Common myeloid progenitor, CD34-positive (primary cell): ENCODE data around the gene SUPT20HL2. TPM values are rescaled to one million over a fixed set of nuclear protein-coding genes. Genes with fewer than 3 reads are reported as not detected.
A peak's percentile ranks its signal among the peaks of the same experiment; 100 is the strongest.
"Not testable (repeated sequence)": the region's sequence is repeated elsewhere in the genome, so short reads cannot be mapped to it uniquely, and the experiment has no call there.

Experiments used
- CTCF ChIA-PET: fragments of 350-600 bp; sonication (Branson Sonifier 250); formaldehyde crosslinking; loops from one replicate; lab custom pipeline; 2021; ENCODE audit warnings: antibody characterized with exemption; lab: Charles Lee
- POLR2A ChIA-PET: fragments of 350-600 bp; sonication (Branson Sonifier 250); formaldehyde crosslinking; loops from one replicate; lab custom pipeline; 2021; ENCODE audit warnings: antibody characterized with exemption; lab: Charles Lee
- DNase-seq, 3 donors: peaks; one replicate each; pipeline versions ENCODE4 v3.0.0 to v3.0.0-alpha.2; 2013
- H3K27ac ChIP-seq, 2 experiments: 1 replicate in 1 of 2; 2 replicates in 1 of 2; pipeline ENCODE4 v1.7.0; 2013; ENCODE audit warnings: inconsistent platforms in 2 of 2, low read length in 2 of 2, mild to moderate bottlenecking in 2 of 2, low read depth in 1 of 2, moderate library complexity in 1 of 2; ENCODE audit not compliant: severe bottlenecking in 2 of 2, insufficient read depth in 1 of 2, poor library complexity in 1 of 2
- H3K27me3 ChIP-seq, 5 experiments: replicated peaks in 2 of 5; 1 replicate in 3 of 5; 2 replicates in 2 of 5; pipeline versions ENCODE4 v1.6.1 to v1.7.0; 2013; ENCODE audit warnings: low read length in 4 of 5, mild to moderate bottlenecking in 2 of 5, moderate library complexity in 2 of 5, inconsistent platforms in 1 of 5; ENCODE audit not compliant: insufficient read depth in 5 of 5, control insufficient read depth in 4 of 5
- H3K36me3 ChIP-seq, 4 experiments: 1 replicate in 2 of 4; 2 replicates in 2 of 4; pipeline versions ENCODE4 v1.6.1 to v1.7.0; 2013; ENCODE audit warnings: low read length in 3 of 4, control low read depth in 1 of 4, mild to moderate bottlenecking in 1 of 4; ENCODE audit not compliant: control insufficient read depth in 4 of 4, insufficient read depth in 4 of 4
- H3K4me1 ChIP-seq, 4 experiments: 1 replicate in 3 of 4; 2 replicates in 1 of 4; pipeline versions ENCODE4 v1.6.1 to v1.7.1; 2013; ENCODE audit warnings: low read length in 3 of 4, mild to moderate bottlenecking in 3 of 4, control low read depth in 1 of 4, inconsistent platforms in 1 of 4, moderate library complexity in 1 of 4; ENCODE audit not compliant: control insufficient read depth in 4 of 4, insufficient read depth in 4 of 4; ENCODE audit errors: control extremely low read depth in 1 of 4
- H3K4me3 ChIP-seq, 7 experiments: 1 replicate in 4 of 7; 2 replicates in 3 of 7; pipeline versions ENCODE4 v1.5.1 to v1.7.0; 2013; ENCODE audit warnings: mild to moderate bottlenecking in 7 of 7, low read length in 6 of 7, moderate library complexity in 6 of 7, inconsistent platforms in 2 of 7, low read depth in 2 of 7, control low read depth in 1 of 7; ENCODE audit not compliant: insufficient read depth in 4 of 7, control insufficient read depth in 1 of 7; ENCODE audit errors: extremely low read depth in 1 of 7
- H3K9me3 ChIP-seq, 5 experiments: 1 replicate in 4 of 5; 2 replicates in 1 of 5; pipeline versions ENCODE4 v1.6.1 to v1.7.1; 2013; ENCODE audit warnings: low read length in 4 of 5, mild to moderate bottlenecking in 2 of 5, inconsistent platforms in 1 of 5, low read depth in 1 of 5, moderate library complexity in 1 of 5; ENCODE audit not compliant: control insufficient read depth in 4 of 5, insufficient read depth in 2 of 5; ENCODE audit errors: control extremely low read depth in 1 of 5
- WGBS: methylation state at CpG from one replicate; pipeline ENCODE4 v1.1.5; 2013; ENCODE audit not compliant: insufficient coverage; 5-methylcytosine and 5-hydroxymethylcytosine counted together
- polyA plus RNA-seq: library from polyadenylated mRNA; unstranded; fragments of 120-200 nt; gene quantifications from one replicate; pipeline ENCODE4 v1.2.1, GENCODE V29; 2013

SUPT20HL2 gene
- polyA plus RNA-seq = not detected

DNA sequence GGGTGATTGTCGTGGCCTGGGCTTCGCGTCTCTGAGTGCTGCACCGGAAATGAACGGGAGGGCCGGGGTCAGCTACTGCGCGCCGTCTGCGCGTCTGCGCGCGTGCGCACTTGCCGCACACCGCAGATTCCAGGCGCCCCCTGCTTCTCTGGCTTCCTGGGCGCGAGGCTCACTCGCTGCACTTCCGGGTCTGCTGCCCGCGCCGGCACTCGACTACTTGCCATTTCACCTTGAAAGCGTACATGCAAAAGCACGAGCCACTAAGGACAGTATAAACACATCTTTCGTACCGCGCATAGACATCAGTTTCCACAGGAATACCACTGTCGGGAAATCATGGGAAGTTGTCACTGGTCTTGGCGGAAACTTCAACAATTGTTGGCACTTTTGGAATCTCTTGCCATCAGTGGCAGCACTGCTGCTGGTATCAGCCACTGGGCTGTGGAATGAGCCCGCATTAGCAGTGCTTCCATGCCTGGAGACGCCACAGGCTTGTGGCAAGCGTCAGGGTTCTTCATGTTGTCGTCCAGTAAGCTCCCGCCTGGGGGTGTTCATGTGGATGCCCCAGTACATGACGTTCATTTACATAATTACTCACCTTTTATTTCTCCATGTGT, at the start of gene SUPT20HL2:
Gene SUPT20HL2, minus strand, starts transcription at position 51 of the 617 bp plus-strand sequence. CDS start 754 bp downstream, outside the sequence.
- Histone ChIP-seq H3K36me3 (no peaks in the 10 kb centered on the region), H3K4me1 (peaks cover 0 to 4% (median 0%) of the 10 kb centered on the region in 4 experiments), H3K9me3 (no peaks in the 10 kb centered on the region), H3K4me3 (no peak within 1 kb of the TSS), H3K27ac (no peak within 1 kb of the TSS), H3K27me3 (peaks cover 0 to 21% (median 0%) of the 10 kb centered on the region in 5 experiments)
- POLR2A ChIA-PET = no interaction called here
- WGBS = 86% methylated on average over 35 of the region's 39 CpGs
- CTCF ChIA-PET = interaction anchor here (1.3 kb wide), 1 partner anchor 210 kb away, joined by 3 read pairs; no protein-coding TSS in a partner anchor
- no peak for DNase-seq

DNA sequence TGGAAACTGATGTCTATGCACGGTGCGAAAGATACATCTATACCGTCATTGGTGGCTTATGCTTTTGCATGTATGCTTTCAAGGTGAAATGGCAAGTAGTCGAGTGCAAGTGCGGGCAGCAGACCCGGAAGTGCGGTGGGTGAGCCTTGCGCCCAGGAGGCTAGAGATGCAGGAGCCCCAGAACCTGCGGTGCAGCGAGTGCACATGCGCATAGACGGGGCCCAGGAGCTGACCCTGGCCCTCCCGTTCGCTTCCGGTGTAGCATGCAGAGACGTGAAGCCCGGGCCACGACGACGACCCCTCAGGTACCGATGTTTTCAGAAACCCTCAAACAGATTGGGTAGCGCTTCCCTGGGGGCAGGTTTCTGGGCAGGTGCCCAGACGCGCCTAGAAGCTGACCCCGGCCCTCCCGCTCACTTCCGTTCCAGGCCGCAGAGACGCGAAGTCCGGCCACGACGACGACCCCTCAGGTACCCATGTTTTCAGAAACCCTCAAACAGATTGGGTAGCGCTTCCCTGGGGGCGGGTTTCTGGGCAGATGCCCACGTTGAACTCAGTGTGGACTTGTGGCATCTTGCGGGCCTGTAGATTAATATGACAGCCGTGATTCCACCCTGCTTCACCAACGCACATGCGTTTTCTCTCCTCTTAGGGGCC, 48.3 kb upstream of the SUPT20HL2 start:
- H3K36me3 ChIP-seq, DNase-seq, POLR2A ChIA-PET, CTCF ChIA-PET, H3K27me3 ChIP-seq, H3K9me3 ChIP-seq, H3K4me3 ChIP-seq, H3K27ac ChIP-seq, H3K4me1 ChIP-seq: not testable (repeated sequence)
- 93% methylated on average over 16 of the region's 41 CpGs for WGBS

DNA sequence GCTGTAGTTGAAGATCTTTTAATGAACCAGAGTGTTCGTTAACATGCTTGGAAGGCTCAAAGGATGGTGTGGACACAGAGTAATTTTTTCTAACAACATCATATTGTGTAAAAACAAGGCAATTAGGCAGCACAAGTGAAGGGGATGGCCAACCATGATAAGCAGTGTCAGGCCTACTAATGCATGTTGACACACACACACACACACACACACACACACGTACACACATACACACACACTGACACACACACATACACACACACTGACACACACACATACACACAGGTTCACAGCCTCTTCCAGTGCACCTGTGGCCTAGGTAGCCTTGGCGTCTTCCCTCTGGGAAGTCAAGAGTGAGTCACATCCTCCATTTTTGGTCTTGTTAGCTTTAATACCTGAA, 46.4 kb upstream of the SUPT20HL2 start, which contains the start of gene SUPT20HL1:
Gene SUPT20HL1, plus strand, starts transcription at position 368 of the 400 bp plus-strand sequence. CDS start 2,122 bp downstream, outside the sequence.
- CTCF ChIA-PET = no interaction called here

DNA sequence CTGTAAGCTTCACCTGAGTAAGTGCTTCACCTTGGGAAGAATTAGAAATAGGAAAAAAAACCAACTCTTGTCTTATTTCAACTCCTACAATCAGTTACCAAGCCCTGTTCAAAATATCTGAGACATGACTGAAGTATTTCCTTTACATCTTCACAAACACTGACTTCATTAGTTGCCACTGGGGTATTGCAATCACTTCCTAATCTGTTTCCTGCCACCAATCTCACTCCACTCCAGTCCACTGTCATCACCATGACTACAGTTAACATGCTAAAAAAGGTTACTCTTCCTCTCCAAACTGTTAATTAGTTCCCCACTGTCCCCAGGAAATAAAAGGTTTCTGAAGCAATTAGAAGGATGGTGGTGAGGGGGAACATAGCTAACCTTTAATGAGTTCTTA, 43.2 kb upstream of the SUPT20HL2 start:
- CTCF ChIA-PET = interaction anchor here (2.2 kb wide), 1 partner anchor 14 kb away, joined by 6 read pairs; no protein-coding TSS in a partner anchor

More for the DNA sequence above, 46.4 kb upstream of the SUPT20HL2 start, which contains the start of gene SUPT20HL1:
- Histone ChIP-seq H3K4me1 (peaks cover 0 to 3% (median 0%) of the 10 kb centered on the region in 4 experiments), H3K27me3 (peaks cover 0 to 5% (median 0%) of the 10 kb centered on the region in 5 experiments), H3K4me3 (no peak within 1 kb of the TSS), H3K9me3 (peaks cover 0 to 2% (median 0%) of the 10 kb centered on the region in 5 experiments), H3K36me3 (no peaks in the 10 kb centered on the region), H3K27ac (no peak within 1 kb of the TSS)
- WGBS = 100% methylated on average over 1 of the region's 3 CpGs
- POLR2A ChIA-PET = no interaction called here
- DNase-seq = no peak

DNA sequence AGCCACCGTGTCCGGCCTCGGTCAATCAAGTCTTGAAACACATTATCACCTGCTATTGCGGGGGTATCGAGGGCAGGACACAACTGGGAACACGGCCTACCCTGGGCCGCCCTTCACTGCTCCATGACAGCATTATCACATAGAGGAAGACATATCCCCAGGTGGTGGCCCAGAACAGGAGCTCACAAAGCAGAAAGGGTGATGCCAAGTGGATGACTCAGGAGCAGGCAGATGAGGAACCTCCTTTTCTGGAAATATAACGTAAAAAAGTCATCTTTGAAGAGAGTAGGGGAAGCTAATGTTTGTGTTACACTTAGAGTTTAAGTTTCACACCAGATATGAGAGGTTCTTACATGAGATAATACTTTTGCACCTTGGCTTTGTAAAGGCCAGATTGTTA, 41.2 kb upstream of the SUPT20HL2 start:
- POLR2A ChIA-PET = no interaction called here

More for the DNA sequence above, 43.2 kb upstream of the SUPT20HL2 start:
- no peak overlapping the region for H3K4me3 ChIP-seq
- H3K27ac ChIP-seq = no peak overlapping the region
- H3K4me1 ChIP-seq = peaks cover 0 to 3% (median 0%) of the 10 kb centered on the region in 4 experiments
- H3K36me3 ChIP-seq = no peaks in the 10 kb centered on the region
- H3K9me3 ChIP-seq = peaks cover 0 to 2% (median 0%) of the 10 kb centered on the region in 5 experiments
- POLR2A ChIA-PET = no interaction called here
- peak in 2 of 3 donors; percentile 42 to 60 for DNase-seq
- peaks cover 0 to 2% (median 0%) of the 10 kb centered on the region in 5 experiments for H3K27me3 ChIP-seq

DNA sequence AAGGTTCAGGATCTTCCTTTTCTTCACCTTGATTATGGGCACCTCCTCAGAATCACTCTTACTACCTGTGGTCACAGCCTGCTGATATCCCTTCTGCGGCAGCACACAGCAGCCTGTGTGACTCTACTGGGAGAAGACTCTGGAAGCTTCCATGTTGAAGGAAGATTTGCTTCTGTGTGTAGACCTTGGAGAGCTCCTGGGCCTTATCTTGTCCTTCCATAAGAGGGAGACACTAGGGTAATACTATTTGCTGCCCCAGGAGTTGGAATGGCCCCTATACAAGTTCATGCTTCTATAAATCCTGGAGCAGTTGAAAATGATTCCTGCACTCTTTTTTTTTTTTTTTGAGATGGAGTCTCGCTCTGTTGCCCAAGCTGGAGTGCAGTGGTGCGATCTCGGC, 36.3 kb upstream of the SUPT20HL2 start:
- POLR2A ChIA-PET = no interaction called here
- no peaks in the 10 kb centered on the region for H3K4me1 ChIP-seq
- H3K36me3 ChIP-seq = no peaks in the 10 kb centered on the region
- no peaks in the 10 kb centered on the region for H3K9me3 ChIP-seq
- H3K27me3 ChIP-seq = peaks cover 0 to 9% (median 0%) of the 10 kb centered on the region in 5 experiments
- WGBS = 100% methylated on average over 2 of the region's 4 CpGs
- H3K4me3 ChIP-seq = no peak overlapping the region
- DNase-seq = no peak
- H3K27ac ChIP-seq = no peak overlapping the region
- CTCF ChIA-PET = interaction anchor here (1.0 kb wide), 1 partner anchor 66 kb away, joined by 3 read pairs; no protein-coding TSS in a partner anchor

More for the DNA sequence above, 41.2 kb upstream of the SUPT20HL2 start:
- DNase-seq = peak in 1 of 3 donors; percentile 6
- 94% methylated on average over 7 of the region's 8 CpGs for WGBS
- H3K4me3 ChIP-seq = no peak overlapping the region
- peaks cover 0 to 2% (median 0%) of the 10 kb centered on the region in 5 experiments for H3K27me3 ChIP-seq
- no peaks in the 10 kb centered on the region for H3K36me3 ChIP-seq
- CTCF ChIA-PET = no interaction called here
- H3K27ac ChIP-seq = no peak overlapping the region
- peaks cover 0 to 2% (median 0%) of the 10 kb centered on the region in 5 experiments for H3K9me3 ChIP-seq
- H3K4me1 ChIP-seq = peaks cover 0 to 3% (median 0%) of the 10 kb centered on the region in 4 experiments
